GM12872 (cell line): ENCODE data around the gene CARNS1.

Experiments used
- CTCF ChIP-seq: IDR thresholded peaks from 3 replicates; pipeline ENCODE4 v1.5.1; 2011; ENCODE audit warnings: low read depth, mild to moderate bottlenecking, low read length, moderate library complexity; ENCODE audit not compliant: insufficient read depth

The CARNS1 gene

GRCh38 chr11:67470337-67471002, 55.0 kb downstream of the CARNS1 start:
- TF ChIP-seq CTCF, result no peak

GRCh38 chr11:67472882-67473281, 57.4 kb downstream of the CARNS1 start:
- no peak for TF ChIP-seq CTCF
